ENCODE measurements around the gene ULK1.

Gene ULK1

GRCh38 chr12:131894313-131894860 lies at the start of gene ULK1:
Gene ULK1 (plus strand): TSS chr12:131894622. CDS start chr12:131895002, 380 bp downstream.
- DNase-seq, result peak; percentile 84

GRCh38 chr12:131844656-131845055 lies 49.8 kb upstream of the ULK1 start:
- no peak for DNase-seq

- DNase-seq, result no peak
Observed at GRCh38 chr12:131845121-131845520, 49.3 kb upstream of the ULK1 start.

GRCh38 chr12:131847456-131847855 lies 47.0 kb upstream of the ULK1 start:
- DNase-seq, result no peak

GRCh38 chr12:131848753-131849152 lies 45.7 kb upstream of the ULK1 start:
- no peak for DNase-seq

GRCh38 chr12:131849700-131850553 lies 44.5 kb upstream of the ULK1 start:
- DNase-seq, result no peak

- DNase-seq, result no peak
Observed at GRCh38 chr12:131850856-131851559, 43.4 kb upstream of the ULK1 start.

- DNase-seq, result no peak
Observed at GRCh38 chr12:131851741-131852550, 42.5 kb upstream of the ULK1 start.

- no peak for DNase-seq
Observed at GRCh38 chr12:131852551-131853299, 41.7 kb upstream of the ULK1 start.

GRCh38 chr12:131853832-131854797 lies 40.3 kb upstream of the ULK1 start:
- DNase-seq, result no peak

- DNase-seq, result no peak
Observed at GRCh38 chr12:131854861-131855476, 39.5 kb upstream of the ULK1 start.

- no peak for DNase-seq
Observed at GRCh38 chr12:131855521-131856142, 38.8 kb upstream of the ULK1 start.

GRCh38 chr12:131856366-131857097 lies 37.9 kb upstream of the ULK1 start:
- no peak for DNase-seq

GRCh38 chr12:131857908-131858850 lies 36.2 kb upstream of the ULK1 start:
- DNase-seq, result no peak

- DNase-seq, result peak; percentile 51
Observed at GRCh38 chr12:131860472-131861260, 33.8 kb upstream of the ULK1 start.

- DNase-seq, result no peak
Observed at GRCh38 chr12:131861261-131862083, 33.0 kb upstream of the ULK1 start.
